ENCODE measurements around the gene FDX1.
A peak's percentile ranks its signal among the peaks of the same experiment; 100 is the strongest.

The FDX1 gene

DNA sequence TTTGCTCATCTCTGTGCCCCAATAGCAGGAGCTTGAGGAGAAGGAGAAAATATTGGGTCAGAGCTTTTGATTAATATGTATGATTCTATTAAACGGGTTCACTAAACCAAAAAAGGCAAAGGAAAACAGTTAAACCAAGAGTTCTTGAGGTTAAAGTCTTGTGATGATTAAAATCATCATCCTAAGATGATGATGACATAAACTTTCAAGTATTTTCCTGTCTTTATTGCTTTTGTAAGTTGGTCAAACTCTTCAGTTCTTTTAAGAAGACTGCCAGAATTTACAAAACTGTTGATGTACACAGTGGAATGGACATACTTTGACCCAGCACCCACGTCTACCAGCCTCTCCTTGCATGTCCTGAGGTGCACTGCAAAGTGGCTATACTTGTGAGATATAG lies 41.0 kb downstream of the FDX1 start:
- DNase-seq: no peak

DNA sequence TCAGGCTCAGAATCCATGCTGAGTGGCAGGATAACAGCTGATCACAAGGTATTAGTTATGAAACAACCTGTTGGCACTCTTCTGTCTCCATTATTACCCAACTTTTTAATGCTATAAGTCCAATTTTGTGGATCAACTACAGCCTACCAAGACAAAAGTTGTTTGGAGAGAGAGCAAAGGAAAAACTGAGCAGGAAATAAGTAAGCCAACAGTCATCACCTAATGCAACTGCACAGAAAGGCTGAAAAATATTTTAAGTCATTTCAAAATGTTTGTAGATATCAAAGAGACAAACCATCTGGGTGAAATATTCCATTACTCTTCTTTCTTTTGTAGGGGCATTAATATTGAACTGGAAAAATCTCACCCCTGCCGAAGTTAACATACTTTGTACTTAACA lies 41.6 kb downstream of the FDX1 start:
- DNase-seq: no peak

DNA sequence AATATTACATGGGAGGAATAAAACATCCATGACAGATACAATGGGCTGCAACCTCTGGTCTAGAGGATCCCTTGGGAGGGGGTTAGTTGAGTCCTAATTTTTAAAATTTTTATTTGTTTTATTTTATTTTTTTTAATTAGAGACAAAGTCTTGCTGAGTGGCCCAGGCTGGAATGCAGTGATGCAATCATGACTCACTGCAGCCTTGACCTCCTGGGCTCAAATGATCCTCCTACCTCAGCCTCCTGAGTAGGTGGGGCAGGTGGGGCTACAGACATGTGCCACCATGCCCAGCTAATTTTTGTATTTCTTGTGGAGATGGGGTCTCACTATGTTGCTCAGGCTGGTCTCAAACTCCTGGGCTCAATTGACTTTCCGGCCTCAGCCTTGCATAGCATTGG lies 43.1 kb downstream of the FDX1 start:
- DNase-seq: no peak

DNA sequence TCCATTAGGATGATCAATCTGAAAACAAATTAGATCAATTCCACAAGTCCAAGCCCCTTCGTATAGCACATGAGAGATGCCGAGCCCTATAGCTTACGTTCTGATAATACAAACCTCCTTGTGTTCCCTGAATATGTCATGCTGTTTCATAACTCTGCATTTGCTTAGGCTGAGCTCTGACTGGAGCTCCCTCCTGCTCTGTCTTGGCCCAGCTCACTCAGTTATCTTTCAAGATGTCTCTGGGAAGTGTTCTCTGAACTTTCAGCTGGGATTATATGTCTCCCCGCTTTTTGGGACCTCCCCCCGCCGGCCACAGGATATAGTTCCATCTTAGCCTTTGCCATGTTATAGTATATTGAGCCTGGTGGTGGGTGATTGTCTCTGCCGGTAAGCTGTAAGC lies 44.0 kb downstream of the FDX1 start:
- no peak for DNase-seq

DNA sequence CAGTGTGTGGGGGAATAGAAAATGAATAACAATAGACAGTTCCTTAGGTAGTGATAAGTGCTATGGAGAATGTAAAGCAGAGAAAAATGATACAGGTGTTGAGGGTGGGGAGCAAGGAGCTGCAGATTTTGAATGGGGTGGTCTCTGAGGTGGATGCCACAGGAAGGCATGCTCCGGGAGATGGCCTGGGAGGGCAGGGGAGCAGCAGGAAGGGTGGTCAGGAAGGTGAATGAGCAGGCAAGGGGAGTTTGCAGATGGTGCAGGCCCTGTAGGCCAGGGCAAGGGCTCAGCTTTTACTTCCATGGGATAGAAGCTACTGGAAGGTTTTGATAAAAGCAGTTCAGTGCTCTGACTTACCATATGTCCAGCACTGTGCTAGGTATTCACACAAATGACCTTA lies 44.8 kb downstream of the FDX1 start:
- no peak for DNase-seq

DNA sequence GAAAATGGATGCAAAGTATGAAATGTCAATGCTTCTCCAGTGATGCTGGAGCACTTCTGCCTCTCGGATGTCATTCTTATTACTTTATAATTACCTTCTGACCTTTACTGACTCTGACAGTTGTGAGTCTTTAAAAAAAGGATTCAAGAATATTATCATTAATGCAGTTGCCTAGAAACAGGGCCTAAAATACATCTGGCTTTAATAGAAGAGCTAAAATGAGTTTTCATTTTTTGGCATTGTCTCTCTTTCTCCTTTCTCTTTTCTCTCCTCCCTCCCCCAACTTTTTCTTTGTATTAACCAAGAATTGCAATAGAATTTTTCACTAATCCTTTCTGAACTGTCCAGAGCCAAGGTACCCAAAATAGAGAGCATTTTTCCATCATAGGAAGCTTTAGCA lies 45.9 kb downstream of the FDX1 start:
- DNase-seq: peak in 1 of 2 experiments; percentile 5

DNA sequence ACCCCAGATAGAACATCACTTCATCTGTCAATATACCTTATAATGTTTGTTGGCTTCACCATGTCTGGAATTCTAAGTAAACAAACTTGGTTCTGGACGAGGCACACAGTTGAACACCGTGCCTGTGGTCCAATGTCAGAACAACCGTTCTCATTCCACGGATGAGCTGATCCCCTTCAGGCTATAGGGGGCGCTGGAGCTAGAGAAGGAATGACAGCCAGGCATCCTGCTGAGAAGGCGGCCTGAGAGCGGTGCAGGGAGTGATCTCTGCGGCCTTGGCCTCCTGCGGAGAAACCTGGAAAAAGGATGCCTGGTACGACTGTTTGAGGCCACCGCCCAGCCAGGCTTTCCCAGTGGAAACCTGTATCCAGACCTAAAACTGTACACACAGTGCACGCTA lies 48.7 kb downstream of the FDX1 start:
- DNase-seq: no peak

DNA sequence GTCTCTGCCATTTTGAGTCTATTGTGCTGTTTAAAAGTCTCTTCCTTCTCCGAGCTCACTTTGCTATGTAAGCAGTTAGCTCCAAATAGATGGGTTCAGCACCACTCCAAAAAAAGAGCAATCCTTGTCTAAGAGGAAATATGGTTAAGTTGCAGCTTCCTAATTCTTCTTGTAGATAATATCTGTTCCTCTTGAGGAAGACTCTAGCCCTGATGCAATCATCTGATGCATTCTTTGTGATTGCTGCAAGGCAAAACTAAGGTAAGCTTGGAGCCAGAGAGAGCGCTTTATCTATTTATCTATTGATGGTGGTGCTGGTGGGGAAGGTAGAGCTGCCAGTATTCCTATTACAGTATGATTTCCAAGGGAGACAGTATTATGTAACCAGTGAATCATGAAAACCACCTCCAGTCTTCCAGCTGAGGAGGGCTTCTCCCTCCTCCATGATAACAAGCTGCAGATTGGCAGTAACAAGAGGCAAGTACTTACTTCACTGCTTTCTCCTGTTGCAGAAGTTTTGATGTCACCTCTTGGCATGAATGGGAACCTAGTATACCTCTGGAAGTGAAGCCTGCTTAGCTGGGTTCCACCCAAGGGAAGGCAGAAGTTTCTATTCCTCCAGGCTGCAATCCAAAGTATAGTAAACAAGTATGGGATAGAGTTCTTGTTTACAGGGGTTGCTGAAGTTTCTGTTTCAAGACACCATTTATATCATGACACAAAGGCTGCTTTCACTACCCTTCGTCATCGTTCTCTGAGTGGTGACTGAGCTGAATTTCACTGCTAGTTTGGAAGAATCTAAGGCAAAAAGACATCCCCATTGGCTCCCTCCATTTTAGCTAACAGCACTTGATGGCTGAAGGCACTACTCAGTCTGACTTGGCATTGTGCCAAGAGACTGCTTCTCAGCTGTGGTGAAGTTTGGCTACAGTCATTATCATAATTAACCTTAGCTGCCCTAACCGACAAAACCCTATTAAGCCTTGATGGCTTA lies 49.7 kb downstream of the FDX1 start:
- peak; percentile 55 to 69 for DNase-seq

DNA sequence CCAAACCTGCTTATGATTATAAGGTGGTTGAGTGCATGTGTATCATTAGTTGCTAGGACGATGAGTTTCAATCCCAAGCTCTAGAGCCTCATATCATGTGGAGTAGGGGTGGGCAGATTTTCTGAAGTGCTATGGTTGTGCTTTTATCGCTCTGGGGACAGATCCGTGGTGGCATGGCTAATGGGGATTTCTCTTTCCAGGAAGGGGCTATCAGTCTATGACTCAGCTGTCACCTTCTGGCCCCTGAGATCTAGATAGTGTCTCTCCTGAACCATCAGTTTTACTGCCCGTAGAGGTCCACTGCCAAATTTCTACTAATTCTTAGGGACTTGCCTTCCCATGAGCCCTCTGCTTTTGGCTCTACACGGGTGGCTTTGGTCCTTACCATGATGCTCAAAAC lies 51.8 kb downstream of the FDX1 start:
- no peak for DNase-seq

DNA sequence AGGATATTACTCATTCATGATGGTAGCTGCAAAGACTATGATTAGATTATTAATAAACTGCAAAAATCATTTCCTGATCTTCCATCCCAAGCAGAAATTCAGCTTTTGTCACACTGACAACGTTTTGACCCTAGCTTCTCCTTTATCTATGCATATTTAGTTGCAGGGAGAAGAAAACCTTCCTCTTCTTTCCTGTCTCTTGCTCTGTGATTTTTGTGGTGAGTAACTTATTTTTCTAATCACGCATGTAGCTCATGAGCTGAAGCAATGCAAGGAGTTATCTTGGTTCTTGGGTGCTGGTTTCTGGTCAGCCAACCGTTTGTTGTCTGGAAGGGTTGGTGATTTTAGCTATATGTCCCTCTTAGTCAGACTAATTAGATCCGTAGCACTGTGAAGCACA lies 56.4 kb downstream of the FDX1 start:
- DNase-seq: no peak

DNA sequence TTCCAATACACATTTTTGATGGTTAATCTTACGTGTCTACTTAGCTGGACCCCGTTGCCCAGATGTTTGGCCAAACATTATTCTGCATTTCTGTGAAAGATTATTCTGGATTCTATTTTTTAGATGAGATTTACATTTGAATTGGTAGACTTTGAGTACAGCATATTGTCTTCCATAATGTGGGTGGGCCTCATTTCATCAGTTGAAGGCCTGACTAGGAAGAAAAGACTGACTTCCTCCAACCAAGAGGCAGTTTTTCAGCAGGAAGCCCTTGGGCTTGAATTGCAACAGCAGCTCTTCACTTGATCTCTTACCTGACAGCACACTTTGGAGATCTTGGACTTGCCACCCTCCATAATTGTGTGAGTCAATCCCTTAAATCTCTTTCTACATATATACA lies 58.7 kb downstream of the FDX1 start:
- DNase-seq: no peak

DNA sequence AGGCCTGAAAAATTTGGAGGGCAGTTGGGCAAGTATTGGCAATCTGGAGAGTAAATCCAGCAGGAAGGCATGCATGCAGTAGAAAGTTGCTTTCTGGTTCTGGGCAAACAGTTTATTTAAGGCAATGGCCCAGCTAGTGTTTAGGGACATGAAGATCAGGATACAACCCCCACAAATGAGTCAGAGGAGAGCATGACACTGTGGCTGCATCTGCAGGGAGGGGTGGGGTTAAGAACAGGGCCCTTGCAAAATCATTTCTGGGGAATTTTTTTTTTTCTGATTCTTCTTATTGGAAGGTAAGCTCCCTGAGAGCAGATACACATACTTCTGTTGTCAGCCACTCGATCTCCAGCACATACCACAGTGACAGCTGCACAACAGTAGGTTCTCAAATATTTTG lies 61.1 kb downstream of the FDX1 start:
- DNase-seq: peak in 1 of 2 experiments; percentile 19

DNA sequence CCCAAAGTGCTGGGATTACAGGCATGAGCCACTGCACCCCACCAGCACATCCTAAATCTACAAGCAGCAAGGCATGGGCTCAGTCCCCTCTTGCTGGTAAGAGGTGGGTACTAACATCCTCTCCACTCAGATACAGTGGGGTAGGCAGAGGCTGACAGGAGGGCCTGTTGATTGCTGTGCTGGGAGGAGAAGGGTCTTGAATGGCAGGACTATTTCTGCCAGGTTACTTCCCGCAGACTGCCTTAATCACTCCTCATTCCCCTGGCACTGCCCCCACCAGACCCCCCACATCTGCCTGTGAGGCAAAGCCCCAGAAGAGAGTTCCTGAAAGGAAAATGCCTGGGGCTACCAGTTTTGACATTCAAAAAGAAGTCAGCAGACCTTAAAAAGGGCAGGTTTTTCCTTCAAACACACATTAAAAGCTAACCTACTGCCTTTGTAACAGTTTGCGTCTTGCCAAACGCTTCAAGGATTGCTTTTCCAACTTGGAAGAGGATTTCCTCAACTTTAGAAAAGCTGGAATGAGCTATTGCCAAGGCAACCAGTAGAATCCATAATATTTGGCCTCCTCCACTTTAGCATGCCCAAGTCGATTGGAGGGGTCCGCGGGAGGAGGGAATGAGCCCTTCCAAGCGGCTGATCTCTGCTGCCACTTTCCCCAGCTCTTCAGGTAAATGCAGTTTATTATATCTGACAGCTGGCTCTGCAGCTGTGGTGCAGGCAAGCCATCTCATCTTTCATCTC lies 62.0 kb downstream of the FDX1 start:
- peak; percentile 45 to 80 for DNase-seq

DNA sequence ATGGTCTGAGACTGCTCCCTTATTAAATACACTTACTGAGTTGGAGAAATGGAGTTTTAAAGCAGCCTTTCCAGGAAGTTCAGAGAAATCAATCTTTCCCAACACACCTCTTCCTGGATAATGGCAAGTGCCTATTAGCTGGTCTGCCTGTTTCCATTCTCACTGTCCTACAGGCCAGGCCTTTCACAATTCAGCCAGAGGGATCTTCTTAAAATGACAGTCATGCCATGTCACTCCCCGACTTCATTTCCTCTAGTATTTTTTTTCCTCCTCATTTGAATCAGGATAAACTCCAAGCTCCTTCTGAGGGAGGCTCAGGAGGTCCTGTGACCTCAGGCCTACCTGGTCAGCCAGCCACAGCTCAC lies 62.6 kb downstream of the FDX1 start:
- no peak for DNase-seq

DNA sequence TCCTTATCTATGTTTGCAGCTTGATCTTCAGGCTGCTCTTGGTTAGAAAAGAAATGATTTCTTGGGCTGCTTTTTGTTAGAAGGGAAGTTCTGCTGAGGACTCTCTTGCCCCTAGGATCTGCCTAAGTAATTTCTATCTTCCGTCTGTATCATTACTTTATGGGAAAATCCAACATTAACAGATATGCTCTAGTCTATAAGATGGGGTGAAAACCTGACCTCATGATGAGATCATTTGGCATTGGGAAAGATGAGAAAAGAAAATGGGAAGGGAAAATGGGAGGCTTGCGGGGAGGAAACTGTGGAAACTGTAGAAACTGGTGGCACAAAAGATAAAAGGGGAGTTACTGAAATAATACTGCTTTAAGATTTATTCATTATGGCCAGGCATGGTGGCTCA lies 63.6 kb downstream of the FDX1 start:
- DNase-seq: no peak

DNA sequence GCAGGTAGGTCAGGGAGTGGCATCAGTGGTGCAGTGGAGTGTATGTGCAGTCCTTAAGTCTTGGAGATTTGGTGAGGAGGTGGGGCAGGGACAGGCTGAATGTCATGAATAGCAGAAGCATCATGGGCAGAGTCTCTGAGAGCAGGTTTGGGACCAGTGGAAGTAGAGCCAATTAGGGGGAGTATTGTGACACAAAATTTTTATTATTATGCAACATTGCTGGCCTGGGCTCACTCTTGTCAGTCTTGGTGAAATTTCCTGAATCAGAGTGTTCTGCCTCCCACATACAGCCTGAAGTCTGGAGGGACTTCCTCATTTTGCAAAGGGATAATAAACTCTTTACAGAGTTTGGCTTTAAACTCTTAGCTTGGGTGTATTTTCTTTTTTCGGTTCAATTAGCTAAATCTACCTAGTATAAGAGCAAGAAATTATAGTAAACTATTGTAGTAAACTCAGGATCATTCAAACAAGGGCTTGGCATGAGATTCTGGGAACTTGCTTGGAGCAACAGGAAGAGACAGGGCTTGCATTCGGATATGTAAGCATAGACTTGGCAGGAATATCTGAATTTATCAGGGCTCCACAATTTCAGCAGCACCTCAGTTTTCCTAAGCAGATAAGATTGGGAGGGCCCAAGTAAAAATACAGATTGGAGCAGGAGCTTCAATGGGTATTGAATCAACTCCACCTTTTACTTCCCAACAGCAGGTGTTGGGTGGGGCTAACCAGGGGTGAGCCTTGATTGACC lies 67.7 kb downstream of the FDX1 start:
- DNase-seq: no peak

DNA sequence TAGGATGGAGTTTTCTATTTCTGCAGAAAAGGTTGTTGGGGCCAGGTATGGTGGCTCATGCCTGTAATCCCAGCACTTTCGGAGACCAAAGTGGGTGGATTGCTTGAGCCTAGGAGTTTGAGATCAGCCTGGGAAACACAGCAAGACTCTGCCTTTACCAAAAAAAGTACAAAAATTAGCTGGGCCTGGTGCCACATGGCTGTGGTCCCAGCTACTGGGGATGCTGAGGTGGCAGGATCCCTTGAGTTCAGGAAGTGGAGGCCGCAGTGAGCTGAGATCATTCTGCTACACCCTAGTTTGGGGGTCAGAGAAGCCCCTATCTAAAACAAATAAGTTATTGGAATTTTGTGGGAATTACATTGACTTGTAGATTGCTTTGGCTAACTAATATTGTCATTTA lies 71.7 kb downstream of the FDX1 start:
- DNase-seq: no peak

DNA sequence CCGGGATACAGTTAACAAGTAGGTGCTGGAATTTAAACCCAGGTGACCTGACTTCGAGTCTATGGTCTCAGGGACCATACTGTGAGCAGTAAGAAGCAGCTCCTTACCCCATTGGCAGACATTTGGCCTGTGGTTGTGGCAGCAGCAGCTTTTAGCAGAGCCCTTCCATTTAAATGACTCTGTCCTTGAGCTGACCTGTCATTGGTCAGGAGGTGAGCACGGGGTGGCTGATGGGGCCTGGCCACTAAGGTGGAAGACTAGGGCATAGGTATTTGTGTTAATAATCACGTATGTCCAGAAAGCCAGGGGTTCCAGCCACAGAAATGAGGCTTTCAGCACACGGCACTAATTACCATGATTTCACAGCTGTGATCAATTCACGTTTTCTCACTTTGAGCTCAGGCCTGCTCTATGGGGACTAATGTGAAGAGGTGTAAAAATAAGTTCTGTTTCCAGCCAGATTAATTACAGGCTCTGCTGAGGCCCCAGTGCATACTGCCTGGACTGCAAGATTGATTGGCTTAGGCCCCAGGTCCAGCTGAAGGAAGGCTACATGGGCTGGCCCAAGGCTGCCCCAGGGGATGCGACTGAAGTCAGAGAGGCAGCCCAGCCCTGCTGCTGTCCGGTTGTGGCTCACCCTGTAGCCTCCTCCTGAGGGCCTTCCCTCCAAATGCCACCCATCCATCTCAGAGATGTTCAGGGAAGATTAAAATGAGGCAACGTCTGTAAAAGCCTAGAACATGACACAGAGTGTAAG lies 76.0 kb downstream of the FDX1 start:
- no peak for DNase-seq

DNA sequence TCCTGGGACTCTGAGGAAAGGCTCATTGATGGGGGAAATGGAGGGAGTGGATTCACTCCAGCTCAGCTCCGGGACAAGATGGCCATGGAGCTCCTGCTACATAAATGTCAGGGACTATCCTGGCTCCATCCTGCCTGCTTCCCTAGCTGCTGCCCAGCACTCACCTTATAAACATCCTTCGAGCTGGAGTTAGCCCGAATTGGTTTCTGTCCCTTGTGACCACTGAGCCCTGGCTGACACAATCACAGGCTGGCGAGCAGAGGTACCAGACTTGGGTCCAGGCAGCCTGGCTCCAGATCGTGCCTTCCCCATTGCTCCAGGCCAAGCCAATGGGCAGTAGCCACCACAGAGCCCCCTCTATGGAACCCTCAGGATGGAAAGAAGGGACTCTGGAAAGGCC lies 77.6 kb downstream of the FDX1 start:
- no peak for DNase-seq

DNA sequence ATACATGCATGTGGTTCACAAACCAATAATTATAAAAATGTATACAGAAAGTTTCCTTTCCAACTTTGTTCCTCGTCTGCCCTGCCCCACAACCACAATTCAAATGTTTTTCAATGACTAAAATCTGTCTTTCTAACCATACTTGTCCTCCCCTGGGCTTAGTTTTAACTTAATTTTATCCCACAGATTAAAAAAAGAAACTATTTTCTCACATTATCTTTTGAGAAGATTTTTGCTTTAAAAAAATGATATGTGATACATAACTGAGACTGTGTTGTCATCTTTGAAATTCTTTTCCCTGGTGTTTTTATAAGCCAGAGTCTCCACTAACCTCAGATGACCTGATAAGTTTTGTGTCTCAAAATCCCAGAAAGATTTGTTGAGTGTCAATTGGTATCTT lies 79.0 kb downstream of the FDX1 start:
- DNase-seq: no peak

DNA sequence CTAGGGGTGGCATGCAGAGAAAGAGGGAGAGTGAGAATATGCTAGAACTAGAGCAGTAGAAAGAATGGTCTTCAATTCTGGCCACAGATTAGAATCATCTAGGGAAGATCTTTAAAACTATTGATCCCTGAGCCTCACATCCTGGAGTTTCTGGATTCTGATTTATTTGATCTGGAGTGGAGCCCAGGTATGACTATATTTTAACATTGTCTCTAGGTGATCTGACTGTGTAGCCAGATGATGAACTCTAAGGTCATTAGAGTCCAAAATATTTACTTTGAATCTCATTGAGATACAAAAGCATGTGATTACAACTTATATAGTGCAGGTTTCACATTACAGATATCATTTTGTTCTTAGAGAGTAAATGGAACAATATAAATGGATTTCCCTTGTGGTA lies 79.7 kb downstream of the FDX1 start:
- DNase-seq: no peak

DNA sequence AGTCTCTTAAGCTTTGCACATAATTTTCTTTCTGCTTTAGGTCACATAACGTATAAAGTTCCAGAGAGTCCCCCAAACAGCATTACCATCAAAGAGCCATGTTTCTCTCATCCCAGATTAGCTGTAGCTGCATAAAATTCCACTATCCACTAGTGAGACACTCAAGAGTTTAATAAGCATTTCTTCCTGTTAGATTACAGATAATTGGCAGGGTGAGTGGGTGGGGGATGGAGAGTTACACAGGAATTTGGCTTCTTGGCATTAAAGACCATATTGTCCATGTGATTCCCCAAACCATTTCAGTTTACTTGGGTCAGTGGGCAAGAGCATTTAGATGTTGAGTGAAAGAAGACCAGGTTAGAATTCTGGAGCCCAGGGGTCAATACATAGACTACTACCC lies 82.3 kb downstream of the FDX1 start:
- no peak for DNase-seq

DNA sequence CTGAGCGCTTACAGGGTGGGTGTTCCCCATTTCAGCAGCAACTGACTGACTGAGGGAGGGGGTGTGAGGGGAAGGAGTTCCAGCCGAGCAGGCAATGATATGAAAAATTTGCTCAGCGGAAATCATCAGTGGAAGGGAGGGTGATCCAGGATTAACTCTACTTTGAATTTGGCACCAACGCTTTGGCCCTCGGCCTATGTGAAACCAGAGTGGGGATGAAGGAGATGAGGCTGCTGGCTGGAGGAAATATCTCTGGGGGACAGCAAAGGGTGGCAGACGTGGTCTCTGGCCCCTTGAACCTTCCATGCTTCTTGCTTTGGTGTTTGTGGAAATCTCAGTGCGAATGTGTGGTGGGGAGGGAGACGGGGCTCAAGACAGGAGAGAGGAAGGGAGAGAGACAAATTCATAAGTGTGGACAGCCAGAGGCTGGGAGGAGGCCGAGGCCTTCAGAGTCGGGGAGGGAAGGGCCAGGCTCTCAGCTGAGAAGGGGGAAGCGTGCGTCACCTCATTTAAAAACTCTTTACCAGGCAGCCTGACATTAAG lies 83.6 kb downstream of the FDX1 start:
- no peak for DNase-seq
